GM03348 (cell line): Measurements from ENCODE around the gene LTBP2.

Experiments used
- DNase-seq: peaks from one replicate; pipeline ENCODE4 v3.0.0; 2012; ENCODE audit warnings: low spot score

LTBP2 gene

DNA sequence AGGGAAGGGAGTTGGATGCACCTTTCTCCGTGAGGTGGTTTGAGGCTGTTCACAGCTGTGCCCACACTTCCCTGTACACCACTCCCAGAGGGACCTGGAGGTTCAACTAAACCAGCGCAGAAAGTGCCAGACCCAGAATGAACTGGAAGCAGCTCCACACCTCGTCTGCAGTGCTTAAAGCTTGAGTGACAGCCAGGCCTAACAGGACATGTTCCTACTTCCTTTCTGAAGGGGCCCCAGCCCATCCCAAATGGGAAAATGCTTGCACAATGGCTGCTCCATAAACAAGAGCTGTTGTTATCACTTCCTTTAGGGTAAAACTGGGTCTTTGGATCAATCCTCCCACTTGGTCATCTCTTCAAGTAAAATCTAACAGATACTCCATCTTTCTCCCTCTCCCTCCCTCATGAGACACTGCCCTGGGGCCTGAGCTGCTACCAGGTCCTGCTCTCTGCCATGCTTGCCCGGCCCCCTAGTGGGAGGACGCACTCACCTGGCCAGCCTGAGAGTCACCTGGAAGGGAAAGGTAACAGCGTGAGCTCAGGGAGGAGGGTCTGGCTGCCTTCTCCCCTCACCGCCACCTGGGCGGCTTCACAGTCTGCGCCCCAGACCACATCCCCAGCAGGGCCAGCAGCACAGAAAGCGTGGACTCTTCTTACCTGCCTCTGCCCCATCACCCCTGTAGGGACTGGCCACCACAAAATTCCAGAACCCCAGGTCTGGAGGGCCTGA, 85.0 kb downstream of the LTBP2 start:
- DNase-seq: no peak

GRCh38 chr14:74525361-74525851, 86.6 kb downstream of the LTBP2 start:
- no peak for DNase-seq

- no peak for DNase-seq
Measured at GRCh38 chr14:74524812-74525135, 87.3 kb downstream of the LTBP2 start.

DNA sequence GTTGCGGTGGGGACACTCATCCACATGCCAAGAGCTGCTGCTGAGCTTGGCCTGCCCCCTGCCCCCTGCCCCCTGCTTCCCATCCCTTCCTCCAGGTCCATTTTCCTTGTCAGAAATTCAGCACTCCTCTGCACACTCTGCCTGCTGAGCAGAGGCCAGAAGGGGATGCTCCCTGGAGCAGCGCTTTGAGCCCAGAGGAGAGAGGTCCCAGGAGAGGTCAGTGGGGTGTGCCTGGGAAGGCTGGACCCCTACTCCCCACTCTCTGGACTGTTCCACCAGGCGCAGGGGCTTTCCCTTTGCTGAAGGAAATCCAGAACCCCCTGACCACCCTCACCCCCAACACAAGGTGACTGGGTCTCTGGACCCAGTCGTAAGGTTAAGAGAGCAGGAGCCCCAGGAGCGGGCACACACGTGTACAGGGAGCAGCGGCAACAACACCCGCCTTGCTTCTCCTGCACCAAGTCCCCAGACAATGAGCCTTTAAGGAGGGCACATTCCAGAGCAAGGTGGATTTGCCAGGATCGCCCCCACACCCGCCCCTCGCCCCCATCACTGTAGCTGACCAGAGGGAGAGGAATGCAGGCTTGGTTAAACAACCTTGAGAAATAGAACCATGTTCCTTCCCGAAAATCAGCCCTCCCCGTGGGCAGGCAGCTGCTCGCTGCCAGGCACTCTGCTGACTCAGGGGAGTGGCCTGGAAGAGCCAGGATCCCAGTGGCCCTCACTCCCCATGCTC, 87.8 kb downstream of the LTBP2 start:
- peak; percentile 71 for DNase-seq

GRCh38 chr14:74522740-74523139, 89.3 kb downstream of the LTBP2 start:
- DNase-seq: no peak

DNA sequence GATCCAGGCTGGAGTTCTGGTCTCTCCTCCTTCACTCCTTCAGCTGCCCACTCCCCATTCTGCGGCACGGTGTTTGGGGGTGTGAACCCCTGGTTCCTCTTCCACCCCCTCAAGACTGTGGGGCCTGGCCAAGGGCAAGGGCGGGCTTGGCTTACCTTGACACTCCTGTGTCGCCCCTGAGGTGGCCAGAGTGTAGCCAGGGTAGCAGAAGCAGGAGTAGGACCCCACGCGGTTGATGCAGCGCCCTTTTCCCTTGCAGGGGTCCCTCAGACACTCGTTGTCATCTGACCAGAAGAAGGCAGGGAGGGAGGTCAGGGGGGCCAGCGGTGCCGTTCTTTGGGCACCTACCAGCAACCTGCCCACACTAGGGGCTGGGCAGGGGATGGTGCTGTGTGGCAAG, 90.3 kb downstream of the LTBP2 start:
- no peak for DNase-seq

GRCh38 chr14:74519316-74520074, 92.5 kb downstream of the LTBP2 start:
- no peak for DNase-seq

GRCh38 chr14:74518221-74518620, 93.8 kb downstream of the LTBP2 start:
- DNase-seq: no peak

- DNase-seq: no peak
Measured at GRCh38 chr14:74517731-74518130, 94.3 kb downstream of the LTBP2 start.

DNA sequence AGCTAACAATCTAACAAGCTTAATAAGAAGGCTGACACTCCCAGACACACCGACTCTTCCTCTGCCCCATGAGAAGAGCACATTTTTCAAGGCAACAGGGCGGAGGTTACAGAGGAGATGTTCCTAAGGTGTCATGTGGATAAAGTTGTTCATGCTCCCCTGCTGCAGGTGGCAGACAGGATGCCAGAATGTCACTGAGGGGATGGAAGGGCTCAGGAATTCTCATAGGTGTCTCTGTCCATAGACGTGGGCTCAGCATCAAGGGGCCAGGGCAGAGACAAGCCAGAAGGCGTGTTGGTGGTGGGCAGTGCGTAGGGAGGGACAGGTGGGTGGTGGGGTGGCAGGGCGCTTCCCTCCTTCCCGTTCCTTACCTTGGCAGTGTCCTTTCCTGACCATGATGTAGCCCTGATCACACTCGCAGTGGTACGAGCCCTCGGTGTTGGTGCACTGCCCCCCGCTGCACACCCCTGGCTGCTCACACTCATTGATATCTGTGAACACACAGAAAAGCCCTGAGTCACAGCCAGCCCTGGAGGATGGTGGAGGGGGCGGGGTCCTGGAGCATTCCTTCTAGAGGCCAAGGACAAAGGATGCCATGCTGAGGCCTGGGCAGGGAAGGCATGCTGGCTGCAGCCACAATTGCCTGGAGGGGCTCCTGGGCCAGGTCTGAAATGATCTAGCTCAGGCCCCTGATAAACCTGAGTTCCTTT, 95.4 kb downstream of the LTBP2 start:
- DNase-seq: peak; percentile 56

DNA sequence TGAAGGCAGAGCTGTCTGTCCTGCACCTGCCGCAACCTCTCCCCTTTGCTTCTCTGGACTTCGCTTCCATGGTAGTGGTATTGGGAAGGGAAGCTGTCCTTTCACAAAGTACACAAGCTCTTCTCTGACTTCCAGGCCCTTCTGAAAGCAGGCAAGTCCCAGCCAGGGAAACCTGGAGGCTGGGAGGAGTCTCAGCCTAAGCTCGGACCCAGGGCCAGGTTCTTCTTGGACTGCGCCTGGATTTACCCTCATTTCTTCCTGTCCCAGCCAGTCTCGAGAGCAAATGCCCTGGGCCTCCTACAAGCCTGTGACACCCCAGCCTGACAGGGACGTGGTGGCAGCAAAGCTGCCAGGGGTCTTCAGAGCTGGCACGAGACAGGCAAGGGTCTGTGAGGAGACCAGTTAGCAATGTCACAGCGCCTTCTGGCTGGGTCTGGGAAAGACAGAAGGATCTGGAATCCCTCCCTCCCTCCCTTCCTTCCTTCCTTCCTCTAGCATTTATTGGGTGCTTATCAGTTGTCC, 96.1 kb downstream of the LTBP2 start:
- DNase-seq: no peak

- DNase-seq: no peak
Measured at GRCh38 chr14:74514471-74514941, 97.5 kb downstream of the LTBP2 start.

DNA sequence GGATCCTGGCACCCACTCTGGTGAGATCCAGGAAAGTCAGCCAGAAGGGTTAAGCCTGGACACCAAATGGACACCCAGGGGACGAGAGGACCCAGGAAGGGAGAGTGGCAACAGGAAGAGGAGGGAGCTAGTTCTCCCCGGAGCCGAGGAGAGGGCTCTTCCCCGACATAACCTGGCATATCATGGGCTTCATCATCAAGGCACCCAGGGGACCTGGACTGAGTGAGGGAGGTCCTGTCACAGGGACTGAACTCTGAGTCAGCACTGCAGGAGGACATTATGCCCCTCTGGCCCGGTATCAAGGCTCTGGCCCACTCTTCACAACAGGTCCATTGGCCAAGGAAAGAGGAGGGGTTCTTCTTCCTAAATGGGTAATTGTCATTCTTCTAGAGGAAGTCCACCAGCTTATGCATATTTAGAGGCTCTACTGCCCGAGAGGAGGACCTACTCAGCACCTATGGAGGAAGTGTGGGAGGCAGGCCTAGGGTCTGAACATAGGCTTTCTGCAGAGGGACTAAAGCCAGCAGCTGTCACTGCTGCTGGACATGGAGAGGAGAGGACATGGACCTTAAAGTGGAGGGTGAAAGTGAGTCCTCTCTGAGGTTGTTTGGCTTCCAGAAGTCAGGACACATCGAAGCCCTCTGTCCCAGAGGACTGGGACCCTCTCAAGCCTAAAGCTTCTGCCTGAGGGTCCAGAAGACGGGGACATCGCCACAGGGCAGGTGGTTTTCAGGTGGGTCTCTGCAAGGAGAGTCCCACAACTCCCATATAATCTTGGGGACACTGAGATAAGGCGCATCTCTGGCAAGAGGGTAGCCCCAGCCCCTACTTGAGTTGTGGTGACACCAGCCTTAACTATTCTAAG, 99.8 kb downstream of the LTBP2 start:
- DNase-seq: no peak

GRCh38 chr14:74510959-74511409, 101.1 kb downstream of the LTBP2 start:
- peak; percentile 76 for DNase-seq

GRCh38 chr14:74510223-74510931, 101.7 kb downstream of the LTBP2 start:
- DNase-seq: no peak

DNA sequence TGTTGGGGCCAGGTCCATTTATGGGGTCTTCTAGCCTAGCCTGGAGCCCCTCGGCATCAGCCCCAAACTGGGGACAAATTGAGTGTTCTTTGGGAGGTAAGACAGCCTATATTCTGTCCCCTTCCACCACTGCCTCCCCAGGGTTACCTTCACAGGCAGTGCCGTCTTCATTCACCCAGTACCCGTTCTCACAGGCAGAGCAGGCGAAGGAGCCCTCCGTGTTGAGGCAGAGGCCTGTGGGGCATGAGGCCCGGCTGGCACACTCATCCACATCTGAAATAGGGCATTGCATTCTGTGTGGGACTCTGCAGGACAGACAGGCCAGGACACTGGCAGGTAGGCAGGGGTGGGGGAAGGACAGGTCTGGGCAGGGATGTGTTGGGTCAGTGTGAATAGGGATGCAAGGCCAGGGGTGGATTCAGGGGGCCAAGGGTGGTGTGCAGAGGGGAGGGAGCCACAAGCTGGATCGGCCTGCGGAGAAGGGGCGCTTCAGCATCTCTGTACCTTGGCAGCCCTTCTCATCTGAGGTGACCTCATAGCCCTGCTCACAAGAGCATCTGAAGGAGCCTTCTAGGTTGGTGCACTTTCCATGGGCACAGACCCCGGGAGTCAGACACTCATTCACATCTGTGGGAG, 102.3 kb downstream of the LTBP2 start:
- DNase-seq: no peak

- no peak for DNase-seq
Measured at GRCh38 chr14:74508844-74509428, 103.1 kb downstream of the LTBP2 start.

DNA sequence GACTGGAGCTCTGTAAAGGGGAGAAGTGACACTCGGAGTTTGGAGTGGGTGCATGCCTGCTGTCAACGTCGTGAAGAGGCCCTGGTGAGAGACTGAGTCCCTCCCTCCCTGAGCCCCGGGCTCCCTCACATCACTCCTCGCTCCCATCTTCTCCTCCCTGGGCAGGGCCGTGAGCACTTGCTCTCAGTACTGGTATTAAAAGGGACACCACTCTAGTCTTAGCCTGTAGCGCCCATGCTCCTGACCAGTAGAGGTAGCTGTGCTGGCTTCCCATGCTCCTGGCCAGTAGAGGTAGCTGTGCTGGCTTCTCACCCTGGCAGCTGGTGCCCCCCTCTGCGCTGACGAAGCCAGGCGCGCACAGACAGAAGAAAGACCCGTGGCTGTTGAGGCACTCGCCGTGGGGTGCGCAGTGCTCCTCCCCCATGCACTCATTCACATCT, 103.7 kb downstream of the LTBP2 start:
- no peak for DNase-seq

DNA sequence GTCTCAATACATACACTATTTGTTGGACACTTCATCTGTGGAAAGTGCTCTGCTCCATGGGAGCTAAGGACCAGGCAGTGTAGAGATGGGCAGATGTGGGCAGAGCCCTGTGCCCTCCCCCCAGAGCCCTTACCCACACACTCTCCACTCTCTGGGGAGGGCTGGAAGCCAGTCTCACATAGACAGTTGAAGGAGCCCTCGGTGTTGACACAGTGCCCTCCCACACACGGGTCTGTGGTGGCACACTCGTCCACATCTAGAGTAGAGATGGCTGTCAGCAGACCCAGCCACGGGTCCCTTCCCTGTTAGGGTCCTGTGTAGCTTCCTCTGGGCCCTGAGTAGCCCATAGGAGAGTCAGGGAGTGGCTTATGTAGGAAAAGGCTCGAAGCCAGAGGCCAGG, 104.2 kb downstream of the LTBP2 start:
- no peak for DNase-seq
